Smooth muscle cell (in vitro differentiated cells): Measurements from ENCODE around the gene SLC4A7. TPM values are rescaled to one million over a fixed set of nuclear protein-coding genes. Genes with fewer than 3 reads are reported as not detected.

Source experiments
- DNase-seq: peaks from one replicate; lab custom pipeline; 2025; ENCODE audit not compliant: unreplicated experiment; lab: John Stamatoyannopoulos, UW
- H2AFZ ChIP-seq: fragments of 200-600 bp; sonication (generic); 2 replicates; pipeline ENCODE4 v1.6.0; 2016; ENCODE audit warnings: antibody characterized with exemption, low read depth, mild to moderate bottlenecking
- H3F3A ChIP-seq: fragments of 200-600 bp; sonication (generic); 2 replicates; pipeline ENCODE4 v1.6.0; 2017; ENCODE audit warnings: antibody characterized with exemption, low read depth
- H3K27ac ChIP-seq: fragments of 200-600 bp; sonication (generic); 2 replicates; pipeline ENCODE4 v1.5.1; 2016; ENCODE audit warnings: low read depth, mild to moderate bottlenecking
- H3K27me3 ChIP-seq: fragments of 200-600 bp; sonication (generic); 2 replicates; pipeline ENCODE4 v1.6.1; 2016; ENCODE audit warnings: low read depth, mild to moderate bottlenecking
- H3K36me3 ChIP-seq: fragments of 200-600 bp; sonication (generic); 2 replicates; pipeline ENCODE4 v1.5.1; 2016; ENCODE audit warnings: low read depth
- H3K4me1 ChIP-seq: fragments of 200-600 bp; sonication (generic); 2 replicates; pipeline ENCODE4 v1.5.1; 2016; ENCODE audit warnings: low read depth
- H3K4me2 ChIP-seq: fragments of 200-600 bp; sonication (generic); 2 replicates; pipeline ENCODE4 v1.6.0; 2016; ENCODE audit warnings: mild to moderate bottlenecking
- H3K4me3 ChIP-seq: fragments of 200-600 bp; sonication (generic); 2 replicates; pipeline ENCODE4 v1.5.1; 2016; ENCODE audit warnings: mild to moderate bottlenecking
- H3K79me2 ChIP-seq: fragments of 200-600 bp; sonication (generic); 2 replicates; pipeline ENCODE4 v1.6.0; 2016; ENCODE audit warnings: low read depth, mild to moderate bottlenecking
- H3K9ac ChIP-seq: fragments of 200-600 bp; sonication (generic); 2 replicates; pipeline ENCODE4 v1.6.0; 2016; ENCODE audit warnings: low read depth
- H3K9me3 ChIP-seq: fragments of 200-600 bp; sonication (generic); replicated peaks from 2 replicates; pipeline ENCODE4 v1.5.1; 2016; ENCODE audit warnings: low read depth
- H4K20me1 ChIP-seq: fragments of 200-600 bp; sonication (generic); 2 replicates; pipeline ENCODE4 v1.6.0; 2016; ENCODE audit warnings: low read depth
- CTCF ChIP-seq: fragments of 200-600 bp; sonication (generic); IDR thresholded peaks from 2 replicates; pipeline ENCODE4 v1.5.1; 2017; ENCODE audit warnings: borderline replicate concordance, mild to moderate bottlenecking, antibody characterized with exemption; ENCODE audit not compliant: insufficient read depth, poor library complexity, severe bottlenecking
- WGBS: methylation state at CpG from one replicate; pipeline ENCODE4 v1.1.7; 2016; ENCODE audit warnings: low lambda C conversion rate; 5-methylcytosine and 5-hydroxymethylcytosine counted together
- polyA plus RNA-seq: library from polyadenylated mRNA; unstranded; fragments of >200 nt; fragmentation: Nextera tagmentation; extraction: Ambion mirVana; gene quantifications from 2 replicates; pipeline ENCODE4 v1.2.1, GENCODE V29; 2016
- total RNA-seq: library from RNA; depleted of rRNA; stranded (reverse); fragments of >200 nt; gene quantifications from 2 replicates; pipeline ENCODE4 v1.2.3, GENCODE V29; 2014

Gene SLC4A7
- total and polyA plus RNA-seq, 2 experiments from 2014 or later, result 13.1 to 62.8 TPM

GRCh38 chr3:27486336-27486735, 2.2 kb upstream of the SLC4A7 start:
- Histone ChIP-seq H3K36me3 (no peaks in the 10 kb centered on the region), H4K20me1 (peaks cover 19% of the 10 kb centered on the region), H3K79me2 (peaks cover 16% of the 10 kb centered on the region), H3K27ac (no peak overlapping the region), H3K4me3 (no peak overlapping the region), H2AFZ (no peak overlapping the region), H3K9me3 (no peaks in the 10 kb centered on the region), H3F3A (no peaks in the 10 kb centered on the region), H3K27me3 (no peaks in the 10 kb centered on the region), H3K4me1 (peaks cover 5% of the 10 kb centered on the region), H3K9ac (no peak overlapping the region), H3K4me2 (no peak overlapping the region)
- 99% methylated on average over 7 of the region's 7 CpGs for WGBS
- TF ChIP-seq CTCF, result no peak
- DNase-seq, result no peak

GRCh38 chr3:27485866-27486265, 1.7 kb upstream of the SLC4A7 start:
- H3K9ac ChIP-seq, result no peak overlapping the region
- no peaks in the 10 kb centered on the region for H3K27me3 ChIP-seq
- no peak overlapping the region for H3K4me2 ChIP-seq
- H3K9me3 ChIP-seq, result no peaks in the 10 kb centered on the region
- over 99% methylated on average over 5 of the region's 5 CpGs for WGBS
- H3K4me3 ChIP-seq, result no peak overlapping the region
- no peak overlapping the region for H2AFZ ChIP-seq
- H3K27ac ChIP-seq, result no peak overlapping the region
- H3K4me1 ChIP-seq, result peaks cover 5% of the 10 kb centered on the region
- peaks cover 24% of the 10 kb centered on the region for H4K20me1 ChIP-seq
- H3K36me3 ChIP-seq, result no peaks in the 10 kb centered on the region
- no peak for TF ChIP-seq CTCF
- no peak for DNase-seq
- peaks cover 21% of the 10 kb centered on the region for H3K79me2 ChIP-seq
- no peaks in the 10 kb centered on the region for H3F3A ChIP-seq

- Histone ChIP-seq H3K79me2 (peaks cover 46% of the 10 kb centered on the region), H3K27me3 (no peaks in the 10 kb centered on the region), H3F3A (no peaks in the 10 kb centered on the region), H3K9ac (peak overlapping the region; percentile 82), H2AFZ (peak overlapping the region; percentile 56), H4K20me1 (peaks cover 49% of the 10 kb centered on the region), H3K4me2 (peak overlapping the region; percentile 93), H3K4me3 (peak overlapping the region; percentile 97), H3K4me1 (peaks cover 5% of the 10 kb centered on the region), H3K36me3 (no peaks in the 10 kb centered on the region), H3K27ac (peak overlapping the region; percentile 81), H3K9me3 (no peaks in the 10 kb centered on the region)
- peak; percentile 25 for DNase-seq
- TF ChIP-seq CTCF, result no peak
- WGBS, result under 1% methylated on average over 44 of the region's 75 CpGs
Observed at GRCh38 chr3:27483117-27484014, 818 bp downstream of the SLC4A7 start.
